ENCODE measurements around the gene RTL10.
"Not testable (repeated sequence)": the region's sequence is repeated elsewhere in the genome, so short reads cannot be mapped to it uniquely, and the experiment has no call there.

Gene RTL10

GRCh38 chr22:19843857-19844376, 10.8 kb downstream of the RTL10 start:
- DNase-seq: no peak
- no peak for ATAC-seq

- DNase-seq (no peak), ATAC-seq (no peak)
These were observed 11.4 kb downstream of the RTL10 start for GRCh38 chr22:19843107-19843856.

- ATAC-seq (no peak), DNase-seq (no peak)
These were observed 12.1 kb downstream of the RTL10 start for GRCh38 chr22:19842393-19843106.

GRCh38 chr22:19841641-19842392, 12.9 kb downstream of the RTL10 start:
- DNase-seq (no peak), ATAC-seq (no peak)

- no peak for DNase-seq
- no peak for ATAC-seq
These were observed 13.6 kb downstream of the RTL10 start for GRCh38 chr22:19840955-19841640.

GRCh38 chr22:19840059-19840458, 14.6 kb downstream of the RTL10 start:
- no peak for DNase-seq
- no peak for ATAC-seq

GRCh38 chr22:19837915-19838314, 16.8 kb downstream of the RTL10 start:
- no peak for DNase-seq
- ATAC-seq: no peak

GRCh38 chr22:19836512-19836911, 18.2 kb downstream of the RTL10 start:
- ATAC-seq: no peak
- DNase-seq: no peak

GRCh38 chr22:19834599-19834998, 20.1 kb downstream of the RTL10 start:
- DNase-seq (no peak), ATAC-seq (no peak)

GRCh38 chr22:19833327-19833726, 21.3 kb downstream of the RTL10 start:
- not testable (repeated sequence) for ATAC-seq, DNase-seq

GRCh38 chr22:19832476-19833108, 22.1 kb downstream of the RTL10 start:
- ATAC-seq: no peak

GRCh38 chr22:19831979-19832378, 22.7 kb downstream of the RTL10 start:
- not testable (repeated sequence) for DNase-seq, ATAC-seq

More at GRCh38 chr22:19832476-19833108, 22.1 kb downstream of the RTL10 start:
- DNase-seq: no peak

- ATAC-seq (no peak), DNase-seq (no peak)
These were observed 23.7 kb downstream of the RTL10 start for GRCh38 chr22:19831016-19831415.

GRCh38 chr22:19828035-19828401, 26.7 kb downstream of the RTL10 start:
- ATAC-seq: no peak
- DNase-seq: no peak

- ATAC-seq (no peak), DNase-seq (no peak)
These were observed 27.2 kb downstream of the RTL10 start for GRCh38 chr22:19827341-19828034.

GRCh38 chr22:19826619-19826950, 28.1 kb downstream of the RTL10 start:
- no peak for DNase-seq
- ATAC-seq: no peak

- no peak for DNase-seq
These were observed 28.6 kb downstream of the RTL10 start for GRCh38 chr22:19825904-19826618.

GRCh38 chr22:19824926-19825339, 29.7 kb downstream of the RTL10 start:
- DNase-seq (no peak), ATAC-seq (no peak)

More at GRCh38 chr22:19825904-19826618, 28.6 kb downstream of the RTL10 start:
- ATAC-seq: no peak

- ATAC-seq (no peak), DNase-seq (no peak)
These were observed 30.3 kb downstream of the RTL10 start for GRCh38 chr22:19824212-19824925.

- no peak for ATAC-seq
- DNase-seq: no peak
These were observed 30.8 kb downstream of the RTL10 start for GRCh38 chr22:19823902-19824211.

Measured in stimulated activated naive CD8-positive, alpha-beta T cell treated with anti-CD3 and anti-CD28 coated beads, Interleukin-15, Interleukin-2, amounts not matched to agents 100 U/mL and 50 U/mL, for 24 hours (primary cell).